OCI-LY3 (cell line): ENCODE measurements around the gene PARD3.

Experiments
- CTCF ChIP-seq: fragments of 200-600, 300-600 bp; sonication (generic); IDR thresholded peaks from 2 replicates; pipeline ENCODE4 v1.5.1; 2014; ENCODE audit warnings: antibody characterized with exemption, low read length, low read depth
- EZH2phosphoT487 ChIP-seq: fragments of 200-600 bp; shearing (Covaris generic); IDR thresholded peaks from 2 replicates; pipeline ENCODE4 v1.6.1; 2018; ENCODE audit warnings: antibody characterized with exemption, mixed run types, low read depth

DNA sequence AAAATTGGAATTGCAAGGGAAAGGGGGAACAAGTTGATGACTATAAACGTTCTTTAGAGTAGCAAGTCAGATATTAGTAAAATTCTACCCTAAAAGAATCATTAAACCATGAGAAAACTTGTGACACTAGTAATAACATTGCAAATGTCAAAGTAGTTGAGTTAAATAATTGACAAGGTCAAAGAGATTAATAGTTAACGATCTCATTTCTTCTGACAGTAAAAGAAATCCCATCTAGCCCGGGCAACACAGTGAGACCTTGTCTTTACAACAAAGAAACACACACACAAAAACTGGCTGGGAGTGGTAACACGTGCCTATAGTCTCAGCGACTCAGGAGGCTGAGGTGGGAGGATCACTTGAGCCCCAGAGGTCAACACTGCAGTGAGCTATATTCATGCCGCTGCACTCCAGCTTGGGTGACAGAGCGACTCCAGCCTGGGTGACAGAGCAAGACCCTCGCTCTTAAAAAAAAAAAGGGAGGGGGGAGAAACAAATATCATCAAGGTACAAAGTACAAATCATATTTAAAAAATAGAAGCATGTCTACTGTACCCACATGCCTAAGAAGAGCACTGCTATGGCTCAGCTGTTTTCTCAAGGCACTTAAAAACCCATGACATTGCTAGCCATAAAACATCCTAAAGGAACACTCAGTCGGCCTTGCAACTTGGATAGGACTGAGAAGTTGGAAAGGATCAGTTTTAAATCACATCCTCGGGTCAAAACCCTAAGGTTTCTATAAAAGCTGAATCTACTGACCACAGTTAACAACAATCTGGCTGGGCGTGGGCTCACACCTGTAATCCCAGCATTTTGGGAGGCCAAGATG lies 401.1 kb downstream of the PARD3 start:
- TF ChIP-seq CTCF (no peak), EZH2phosphoT487 (no peak)
